GM19023 (cell line): ENCODE measurements around the gene NR1H4.
"Not testable (repeated sequence)": the region's sequence is repeated elsewhere in the genome, so short reads cannot be mapped to it uniquely, and the experiment has no call there.

Experiments
- ATAC-seq: cut with Tn5 transposase; IDR thresholded peaks from one replicate; pipeline ENCODE4 v1.9.1; 2021; ENCODE audit warnings: mild to moderate bottlenecking, moderate library complexity; ENCODE audit not compliant: unreplicated experiment

NR1H4 gene

GRCh38 chr12:100468126-100468525 is 5.5 kb upstream of the NR1H4 start:
- ATAC-seq: no peak

GRCh38 chr12:100472325-100472724 is 1.3 kb upstream of the NR1H4 start:
- ATAC-seq: no peak

GRCh38 chr12:100473050-100473715 is 483 bp upstream of the NR1H4 start:
- ATAC-seq: no peak

- ATAC-seq: no peak
Measured at GRCh38 chr12:100474617-100475016, 951 bp downstream of the NR1H4 start.

GRCh38 chr12:100476013-100476751 is 2.5 kb downstream of the NR1H4 start:
- no peak for ATAC-seq

GRCh38 chr12:100481021-100481420 is 7.4 kb downstream of the NR1H4 start:
- ATAC-seq: no peak

- no peak for ATAC-seq
Measured at GRCh38 chr12:100484183-100484886, 10.7 kb downstream of the NR1H4 start.

GRCh38 chr12:100484891-100485471 is 11.3 kb downstream of the NR1H4 start:
- no peak for ATAC-seq

- ATAC-seq: no peak
Measured at GRCh38 chr12:100485983-100486382, 12.3 kb downstream of the NR1H4 start.

GRCh38 chr12:100489251-100489820 is 15.7 kb downstream of the NR1H4 start:
- ATAC-seq: no peak

GRCh38 chr12:100490056-100490455 is 16.4 kb downstream of the NR1H4 start:
- ATAC-seq: no peak

GRCh38 chr12:100491104-100491503 is 17.4 kb downstream of the NR1H4 start:
- ATAC-seq: no peak

- ATAC-seq: no peak
Measured at GRCh38 chr12:100493396-100494012, 19.8 kb downstream of the NR1H4 start.

GRCh38 chr12:100494026-100494425 is 20.4 kb downstream of the NR1H4 start:
- no peak for ATAC-seq

GRCh38 chr12:100494538-100494937 is 20.9 kb downstream of the NR1H4 start:
- no peak for ATAC-seq

- ATAC-seq: no peak
Measured at GRCh38 chr12:100497105-100497795, 23.6 kb downstream of the NR1H4 start.

- ATAC-seq: no peak
Measured at GRCh38 chr12:100498141-100498540, 24.5 kb downstream of the NR1H4 start.

GRCh38 chr12:100499416-100499815 is 25.8 kb downstream of the NR1H4 start:
- no peak for ATAC-seq

GRCh38 chr12:100502718-100503117 is 29.1 kb downstream of the NR1H4 start:
- ATAC-seq: not testable (repeated sequence)

- ATAC-seq: no peak
Measured at GRCh38 chr12:100503228-100503628, 29.6 kb downstream of the NR1H4 start.
